ENCODE data around the gene ZNF654.

GRCh38 chr3:88058306-88058580 is 812 bp upstream of the ZNF654 start:
- TF ChIP-seq ZNF274 (IDR thresholded peaks at IDR 0.05; ENCODE audit: low read depth, low read length) (no peak), YY1 (IDR thresholded peaks at IDR 0.05; ENCODE audit: insufficient read depth, insufficient read length) (no peak)

Measured in NT2/D1 (cell line).